ENCODE results near the gene FLVCR2.

Gene FLVCR2

GRCh38 chr14:75661499-75661814, 83.0 kb downstream of the FLVCR2 start:
- TF ChIP-seq POLR2AphosphoS5 (IDR thresholded peaks at IDR 0.05; ENCODE audit: low read depth, low read length), result no peak
- 0 out of 2 replicates have a peak, but pooled peaks have one; percentile 38 for TF ChIP-seq SIN3A (IDR thresholded peaks at IDR 0.05; ENCODE audit: borderline replicate concordance, insufficient read depth, low read length)

DNA sequence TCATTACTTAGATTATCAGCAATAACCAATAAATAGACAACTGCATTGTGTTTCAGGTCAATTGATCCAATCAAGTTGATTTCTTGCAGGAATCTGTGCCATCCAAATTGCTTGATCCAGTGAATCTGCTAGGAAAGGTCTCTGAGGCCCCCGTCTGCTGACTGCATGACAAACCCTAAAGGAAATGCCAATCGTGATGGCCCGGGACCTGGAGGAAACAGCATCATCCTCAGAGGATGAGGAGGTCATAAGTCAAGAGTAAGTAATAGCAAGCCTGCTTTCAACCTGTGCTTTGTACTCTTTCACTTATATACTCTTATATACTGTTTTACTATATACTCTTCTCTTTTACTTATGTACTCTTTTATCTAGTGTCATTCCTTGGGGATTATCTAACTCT, 84.5 kb downstream of the FLVCR2 start:
- no peak for TF ChIP-seq SIN3A (IDR thresholded peaks at IDR 0.05; ENCODE audit: borderline replicate concordance, insufficient read depth, low read length)
- TF ChIP-seq REST (IDR thresholded peaks at IDR 0.05; ENCODE audit: insufficient read depth in 1 of 2, low read depth in 2 of 2, low read length in 2 of 2), result no peak
- no peak for TF ChIP-seq FOXP2 (optimal IDR thresholded peaks at IDR 0.05; ENCODE audit: borderline replicate concordance, extremely low read depth, extremely low read length, insufficient read depth)
- TF ChIP-seq POLR2AphosphoS5 (IDR thresholded peaks at IDR 0.05; ENCODE audit: low read depth, low read length), result no peak
- no peak for TF ChIP-seq TAF1 (IDR thresholded peaks at IDR 0.05; ENCODE audit: borderline replicate concordance, insufficient read depth, low read length)

- TF ChIP-seq REST (IDR thresholded peaks at IDR 0.05; ENCODE audit: insufficient read depth in 1 of 2, low read depth in 2 of 2, low read length in 2 of 2) (no peak), FOXP2 (optimal IDR thresholded peaks at IDR 0.05; ENCODE audit: borderline replicate concordance, extremely low read depth, extremely low read length, insufficient read depth) (no peak), SIN3A (IDR thresholded peaks at IDR 0.05; ENCODE audit: borderline replicate concordance, insufficient read depth, low read length) (no peak), POLR2AphosphoS5 (IDR thresholded peaks at IDR 0.05; ENCODE audit: low read depth, low read length) (no peak), TAF1 (IDR thresholded peaks at IDR 0.05; ENCODE audit: borderline replicate concordance, insufficient read depth, low read length) (no peak)
Observed at GRCh38 chr14:75667099-75667765, 88.8 kb downstream of the FLVCR2 start.

DNA sequence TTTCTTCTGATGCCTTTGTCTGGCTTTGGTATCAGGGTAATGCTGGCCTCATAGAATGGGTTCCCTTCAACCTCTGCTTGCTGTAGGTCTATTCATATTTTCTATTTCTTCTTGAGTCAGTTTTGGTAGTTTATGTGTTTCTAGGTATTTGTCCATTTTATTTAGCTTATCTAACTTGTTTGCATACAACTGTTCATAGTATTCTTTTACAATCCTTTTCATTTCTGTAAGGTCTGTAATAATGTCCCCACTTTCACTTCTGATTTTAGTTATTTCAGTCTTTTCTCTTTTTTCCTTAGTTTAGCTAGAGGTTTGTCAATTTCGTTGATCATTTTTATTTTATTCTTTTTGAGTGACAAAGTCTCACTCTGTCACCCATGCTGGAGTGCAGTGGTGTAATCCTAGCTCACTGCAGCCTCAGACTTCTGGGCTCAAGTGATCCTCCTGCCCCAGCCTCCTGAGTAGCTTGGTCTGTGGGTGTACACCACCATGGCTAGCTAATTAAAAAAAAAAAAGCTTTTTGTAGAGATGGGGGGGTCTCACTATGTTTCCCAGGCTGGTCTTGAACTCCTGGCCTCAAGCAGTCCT, 94.3 kb downstream of the FLVCR2 start:
- TF ChIP-seq FOXP2 (optimal IDR thresholded peaks at IDR 0.05; ENCODE audit: borderline replicate concordance, extremely low read depth, extremely low read length, insufficient read depth), result no peak
- no peak for TF ChIP-seq POLR2AphosphoS5 (IDR thresholded peaks at IDR 0.05; ENCODE audit: low read depth, low read length)
- TF ChIP-seq TAF1 (IDR thresholded peaks at IDR 0.05; ENCODE audit: borderline replicate concordance, insufficient read depth, low read length), result no peak
- TF ChIP-seq SIN3A (IDR thresholded peaks at IDR 0.05; ENCODE audit: borderline replicate concordance, insufficient read depth, low read length), result no peak
- no peak for TF ChIP-seq REST (IDR thresholded peaks at IDR 0.05; ENCODE audit: insufficient read depth in 1 of 2, low read depth in 2 of 2, low read length in 2 of 2)

DNA sequence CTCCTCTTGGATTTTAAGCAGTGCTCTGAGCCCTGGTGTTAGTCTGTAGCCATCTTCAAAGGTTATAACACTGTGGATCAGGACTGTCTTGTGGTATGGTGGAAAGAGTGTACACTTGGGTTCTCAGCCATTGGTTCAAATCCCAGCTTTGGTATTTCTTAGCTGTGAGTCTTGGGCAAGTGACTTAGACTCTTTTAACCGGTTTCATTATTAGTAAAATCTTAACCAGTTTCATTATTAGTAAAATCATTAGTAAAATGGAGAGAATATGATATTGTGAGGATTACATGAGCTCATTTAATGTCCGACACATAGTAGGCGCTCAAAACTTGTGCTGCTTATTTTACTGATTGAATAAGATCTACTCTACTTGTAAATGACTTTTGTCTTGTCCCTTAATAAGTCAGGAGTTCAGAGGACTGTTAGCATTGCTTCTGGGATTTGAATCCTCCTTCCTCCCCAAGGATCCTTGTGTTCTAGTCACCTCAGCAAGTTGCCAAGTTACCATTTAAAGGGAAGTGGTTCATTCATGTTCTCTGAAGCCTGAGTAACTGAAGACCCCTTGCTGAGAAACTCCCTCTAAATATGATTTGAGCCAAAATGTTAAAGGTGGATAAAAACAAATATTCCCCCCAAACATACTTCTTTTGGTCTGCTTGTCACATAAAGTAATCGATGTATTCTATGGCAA, 95.1 kb downstream of the FLVCR2 start:
- TF ChIP-seq FOXP2 (optimal IDR thresholded peaks at IDR 0.05; ENCODE audit: borderline replicate concordance, extremely low read depth, extremely low read length, insufficient read depth) (no peak), TAF1 (IDR thresholded peaks at IDR 0.05; ENCODE audit: borderline replicate concordance, insufficient read depth, low read length) (no peak), SIN3A (IDR thresholded peaks at IDR 0.05; ENCODE audit: borderline replicate concordance, insufficient read depth, low read length) (no peak), REST (IDR thresholded peaks at IDR 0.05; ENCODE audit: insufficient read depth in 1 of 2, low read depth in 2 of 2, low read length in 2 of 2) (no peak), POLR2AphosphoS5 (IDR thresholded peaks at IDR 0.05; ENCODE audit: low read depth, low read length) (no peak)

Data from PFSK-1 (cell line).